Neural cell (in vitro differentiated cells): ENCODE results near the gene MRGPRD.

Experiments used
- EP300 ChIP-seq: fragments of 450-650 bp; conservative IDR thresholded peaks from 2 replicates; pipeline ENCODE4 v1.6.1; 2014; ENCODE audit warnings: antibody characterized with exemption, mild to moderate bottlenecking, moderate library complexity; ENCODE audit not compliant: poor library complexity, severe bottlenecking
- EZH2 ChIP-seq: fragments of 200-600, 300-800 bp; shearing (Covaris generic), sonication (generic); IDR thresholded peaks from 2 replicates; pipeline ENCODE4 v1.6.1; 2014; ENCODE audit warnings: antibody characterized with exemption, low read length, borderline replicate concordance, mild to moderate bottlenecking; ENCODE audit not compliant: insufficient read depth, poor library complexity, severe bottlenecking
- MXI1 ChIP-seq: fragments of 450-650 bp; conservative IDR thresholded peaks from 2 replicates; pipeline ENCODE4 v1.6.1; 2014; ENCODE audit warnings: antibody characterized with exemption, mild to moderate bottlenecking; ENCODE audit not compliant: poor library complexity, severe bottlenecking
- POLR2AphosphoS5 ChIP-seq: IDR thresholded peaks from 2 replicates; pipeline ENCODE4 v1.6.1; 2012
- RAD21 ChIP-seq: fragments of 450-650 bp; conservative IDR thresholded peaks from 2 replicates; pipeline ENCODE4 v1.6.1; 2014; ENCODE audit warnings: antibody characterized with exemption, mild to moderate bottlenecking, moderate library complexity
- TAF1 ChIP-seq: IDR thresholded peaks from 2 replicates; pipeline ENCODE4 v1.6.1; 2012; ENCODE audit warnings: low read depth
- TF ChIP-seq, protein P1 (sequence below): fragments of 450-650 bp; IDR thresholded peaks from 2 replicates; pipeline ENCODE4 v1.5.1; 2014; ENCODE audit warnings: antibody characterized with exemption, mild to moderate bottlenecking, moderate library complexity; ENCODE audit not compliant: poor library complexity, severe bottlenecking
- TF ChIP-seq, protein P2 (sequence below): IDR thresholded peaks from 2 replicates; pipeline ENCODE4 v1.6.1; 2012; ENCODE audit warnings: borderline replicate concordance

DNA sequence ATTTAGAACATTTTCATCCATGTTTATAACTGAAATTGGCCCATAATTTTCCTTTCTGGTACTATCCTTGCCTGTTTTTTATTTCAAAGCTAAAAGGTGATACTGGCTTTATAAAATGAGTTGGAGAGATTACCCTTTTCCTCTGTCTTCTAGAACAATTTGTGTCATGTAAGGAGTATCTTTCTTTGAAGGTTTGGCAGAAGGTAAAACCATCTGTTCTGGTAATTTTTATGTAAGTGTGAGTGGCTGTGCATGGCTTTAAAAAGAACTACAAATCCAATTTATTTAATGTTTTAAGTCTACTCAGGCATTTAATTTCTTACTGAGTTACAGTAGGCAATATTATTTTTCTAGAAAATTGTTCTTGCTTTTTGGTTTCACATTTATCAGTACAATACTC, 7.7 kb upstream of the MRGPRD start:
- TF ChIP-seq, protein P1, sequence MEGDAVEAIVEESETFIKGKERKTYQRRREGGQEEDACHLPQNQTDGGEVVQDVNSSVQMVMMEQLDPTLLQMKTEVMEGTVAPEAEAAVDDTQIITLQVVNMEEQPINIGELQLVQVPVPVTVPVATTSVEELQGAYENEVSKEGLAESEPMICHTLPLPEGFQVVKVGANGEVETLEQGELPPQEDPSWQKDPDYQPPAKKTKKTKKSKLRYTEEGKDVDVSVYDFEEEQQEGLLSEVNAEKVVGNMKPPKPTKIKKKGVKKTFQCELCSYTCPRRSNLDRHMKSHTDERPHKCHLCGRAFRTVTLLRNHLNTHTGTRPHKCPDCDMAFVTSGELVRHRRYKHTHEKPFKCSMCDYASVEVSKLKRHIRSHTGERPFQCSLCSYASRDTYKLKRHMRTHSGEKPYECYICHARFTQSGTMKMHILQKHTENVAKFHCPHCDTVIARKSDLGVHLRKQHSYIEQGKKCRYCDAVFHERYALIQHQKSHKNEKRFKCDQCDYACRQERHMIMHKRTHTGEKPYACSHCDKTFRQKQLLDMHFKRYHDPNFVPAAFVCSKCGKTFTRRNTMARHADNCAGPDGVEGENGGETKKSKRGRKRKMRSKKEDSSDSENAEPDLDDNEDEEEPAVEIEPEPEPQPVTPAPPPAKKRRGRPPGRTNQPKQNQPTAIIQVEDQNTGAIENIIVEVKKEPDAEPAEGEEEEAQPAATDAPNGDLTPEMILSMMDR, result no peak
- TF ChIP-seq EP300, result no peak
- no peak for TF ChIP-seq POLR2AphosphoS5
- TF ChIP-seq EZH2, result no peak
- no peak for TF ChIP-seq TAF1
- TF ChIP-seq RAD21, result no peak
- no peak for TF ChIP-seq MXI1
- TF ChIP-seq, protein P2, sequence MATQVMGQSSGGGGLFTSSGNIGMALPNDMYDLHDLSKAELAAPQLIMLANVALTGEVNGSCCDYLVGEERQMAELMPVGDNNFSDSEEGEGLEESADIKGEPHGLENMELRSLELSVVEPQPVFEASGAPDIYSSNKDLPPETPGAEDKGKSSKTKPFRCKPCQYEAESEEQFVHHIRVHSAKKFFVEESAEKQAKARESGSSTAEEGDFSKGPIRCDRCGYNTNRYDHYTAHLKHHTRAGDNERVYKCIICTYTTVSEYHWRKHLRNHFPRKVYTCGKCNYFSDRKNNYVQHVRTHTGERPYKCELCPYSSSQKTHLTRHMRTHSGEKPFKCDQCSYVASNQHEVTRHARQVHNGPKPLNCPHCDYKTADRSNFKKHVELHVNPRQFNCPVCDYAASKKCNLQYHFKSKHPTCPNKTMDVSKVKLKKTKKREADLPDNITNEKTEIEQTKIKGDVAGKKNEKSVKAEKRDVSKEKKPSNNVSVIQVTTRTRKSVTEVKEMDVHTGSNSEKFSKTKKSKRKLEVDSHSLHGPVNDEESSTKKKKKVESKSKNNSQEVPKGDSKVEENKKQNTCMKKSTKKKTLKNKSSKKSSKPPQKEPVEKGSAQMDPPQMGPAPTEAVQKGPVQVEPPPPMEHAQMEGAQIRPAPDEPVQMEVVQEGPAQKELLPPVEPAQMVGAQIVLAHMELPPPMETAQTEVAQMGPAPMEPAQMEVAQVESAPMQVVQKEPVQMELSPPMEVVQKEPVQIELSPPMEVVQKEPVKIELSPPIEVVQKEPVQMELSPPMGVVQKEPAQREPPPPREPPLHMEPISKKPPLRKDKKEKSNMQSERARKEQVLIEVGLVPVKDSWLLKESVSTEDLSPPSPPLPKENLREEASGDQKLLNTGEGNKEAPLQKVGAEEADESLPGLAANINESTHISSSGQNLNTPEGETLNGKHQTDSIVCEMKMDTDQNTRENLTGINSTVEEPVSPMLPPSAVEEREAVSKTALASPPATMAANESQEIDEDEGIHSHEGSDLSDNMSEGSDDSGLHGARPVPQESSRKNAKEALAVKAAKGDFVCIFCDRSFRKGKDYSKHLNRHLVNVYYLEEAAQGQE, result no peak
